Embryonic facial prominence (tissue), 1 donor: ENCODE data around the gene ABCB1.

Experiments used
- DNase-seq: peaks from one replicate; pipeline ENCODE4 v3.0.0-alpha.2; 2016; ENCODE audit errors: extremely low spot score

The ABCB1 gene

GRCh38 chr7:87600130-87601124, at the start of gene ABCB1:
Gene ABCB1 (minus strand): TSS chr7:87600884. CDS start chr7:87600184, 700 bp downstream.
- DNase-seq: no peak

DNA sequence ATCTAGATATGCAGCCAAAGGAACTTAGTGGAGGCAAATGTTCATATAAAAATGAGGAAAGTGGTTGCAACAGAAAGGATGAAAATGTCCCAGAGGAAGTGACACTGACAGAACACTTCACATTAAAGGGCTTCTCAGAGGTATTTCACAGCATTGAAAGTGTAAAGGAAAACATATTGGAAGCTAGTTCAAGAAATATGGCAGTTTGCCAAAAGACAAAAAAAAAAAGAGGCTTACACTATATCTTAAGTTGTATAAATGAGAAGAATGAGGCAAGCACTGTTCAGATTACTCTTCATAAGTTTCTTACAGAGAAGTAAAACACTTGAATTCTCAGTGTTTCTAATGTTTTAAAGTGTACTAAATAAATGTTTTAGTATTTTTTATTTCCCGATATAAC, 47.6 kb upstream of the ABCB1 start:
- no peak for DNase-seq

- no peak for DNase-seq
Measured at GRCh38 chr7:87645446-87645845, 44.8 kb upstream of the ABCB1 start.

DNA sequence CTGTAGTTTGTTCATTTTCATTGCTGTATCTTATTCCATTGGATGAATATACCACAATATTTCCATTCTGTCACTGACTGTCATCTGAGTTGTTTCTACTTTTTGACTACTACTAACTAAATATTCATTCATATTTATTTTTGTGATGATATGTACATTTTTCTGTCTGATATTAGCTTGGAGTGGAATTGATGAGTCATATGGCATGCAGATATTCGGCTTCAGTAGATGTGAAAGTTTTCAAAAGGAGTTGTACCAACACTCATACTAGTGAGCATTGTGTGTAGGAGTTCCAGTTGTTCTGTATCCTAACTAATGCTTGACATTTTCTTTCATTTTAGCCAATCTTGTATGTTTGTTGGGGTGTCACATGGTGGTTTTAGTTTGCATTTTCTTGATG, 35.2 kb upstream of the ABCB1 start:
- no peak for DNase-seq

GRCh38 chr7:87628780-87629569, 28.3 kb upstream of the ABCB1 start:
- DNase-seq: no peak

- no peak for DNase-seq
Measured at GRCh38 chr7:87627634-87627994, 26.9 kb upstream of the ABCB1 start.

DNA sequence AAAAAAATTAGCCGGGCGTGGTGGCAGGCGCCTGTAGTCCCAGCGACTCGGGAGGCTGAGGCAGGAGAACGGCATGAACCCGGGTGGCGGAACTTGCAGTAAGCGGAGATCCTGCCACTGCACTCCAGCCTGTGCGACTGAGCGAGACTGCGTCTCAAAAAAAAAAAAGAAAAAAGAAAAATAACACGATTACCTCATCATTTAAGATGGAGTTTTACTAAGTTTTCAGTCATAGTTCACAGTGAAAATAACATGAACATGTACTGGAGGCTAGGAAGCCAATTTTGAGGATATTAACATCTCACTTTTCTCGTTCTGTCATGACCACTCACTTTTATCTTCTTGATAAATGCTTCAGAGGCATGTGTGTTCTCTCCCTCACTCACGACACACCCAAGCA, 24.4 kb upstream of the ABCB1 start:
- DNase-seq: no peak

DNA sequence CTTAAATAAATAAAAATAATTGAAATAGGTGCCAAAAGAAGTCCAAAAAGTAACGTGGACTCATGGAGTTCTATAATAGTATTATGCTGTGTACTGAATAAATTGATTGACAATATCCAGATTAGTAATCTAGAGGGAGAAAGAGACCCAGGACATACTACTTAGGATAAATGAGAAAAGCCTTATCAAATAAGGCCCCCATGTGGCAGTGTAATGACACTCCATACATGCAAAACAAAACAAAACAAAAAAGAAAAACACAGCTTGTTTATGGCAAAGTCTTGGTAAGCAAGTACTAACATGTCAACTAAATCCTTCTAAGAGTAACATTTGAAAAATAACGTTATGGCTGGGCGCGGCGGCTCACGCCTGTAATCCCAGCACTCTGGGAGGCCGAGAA, 23.9 kb upstream of the ABCB1 start:
- DNase-seq: no peak

GRCh38 chr7:87615197-87615596, 14.5 kb upstream of the ABCB1 start:
- no peak for DNase-seq

- no peak for DNase-seq
Measured at GRCh38 chr7:87609916-87610315, 9.2 kb upstream of the ABCB1 start.

DNA sequence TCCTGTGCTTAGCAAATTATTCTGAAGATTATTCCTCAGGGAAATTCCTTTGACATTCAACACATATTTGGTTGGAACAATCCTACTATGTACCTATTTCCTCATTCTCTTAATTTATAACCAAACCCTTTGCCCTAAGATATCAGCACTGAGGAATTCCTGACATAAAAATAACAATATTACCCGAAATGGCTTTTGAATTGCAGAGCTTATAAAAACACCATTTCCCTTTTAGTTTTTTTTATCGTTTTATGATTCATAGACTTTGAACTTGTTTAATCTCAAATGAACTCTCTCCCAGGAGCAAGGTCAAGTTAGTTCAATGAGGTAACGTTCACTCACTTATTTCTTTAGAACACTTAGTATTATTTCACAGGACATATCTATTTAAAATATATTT, 7.7 kb upstream of the ABCB1 start:
- DNase-seq: no peak

- no peak for DNase-seq
Measured at GRCh38 chr7:87604264-87604663, 3.6 kb upstream of the ABCB1 start.

- DNase-seq: no peak
Measured at GRCh38 chr7:87599336-87599735, 1.3 kb downstream of the ABCB1 start.

- DNase-seq: no peak
Measured at GRCh38 chr7:87598234-87599009, 2.3 kb downstream of the ABCB1 start.

DNA sequence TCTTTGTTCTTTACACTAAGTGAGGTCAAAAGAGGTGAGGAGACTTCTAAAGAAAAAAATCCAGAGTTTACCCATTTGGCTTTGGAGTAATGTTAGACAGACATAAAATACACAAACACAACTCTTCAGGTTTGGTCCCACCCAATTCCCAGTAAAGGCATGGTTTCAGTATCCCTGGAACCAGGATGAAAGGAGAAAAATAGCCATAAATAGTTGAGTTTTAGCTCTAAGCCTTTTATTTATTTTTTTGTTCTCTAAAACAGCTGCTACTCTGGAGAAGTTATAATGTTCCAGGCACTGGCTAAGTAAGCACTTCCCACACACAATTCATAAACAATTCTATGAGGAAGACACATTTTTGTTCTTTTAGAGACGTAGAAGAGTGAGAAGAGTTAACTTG, 4.0 kb downstream of the ABCB1 start:
- no peak for DNase-seq

GRCh38 chr7:87596136-87596535, 4.5 kb downstream of the ABCB1 start:
- DNase-seq: no peak

DNA sequence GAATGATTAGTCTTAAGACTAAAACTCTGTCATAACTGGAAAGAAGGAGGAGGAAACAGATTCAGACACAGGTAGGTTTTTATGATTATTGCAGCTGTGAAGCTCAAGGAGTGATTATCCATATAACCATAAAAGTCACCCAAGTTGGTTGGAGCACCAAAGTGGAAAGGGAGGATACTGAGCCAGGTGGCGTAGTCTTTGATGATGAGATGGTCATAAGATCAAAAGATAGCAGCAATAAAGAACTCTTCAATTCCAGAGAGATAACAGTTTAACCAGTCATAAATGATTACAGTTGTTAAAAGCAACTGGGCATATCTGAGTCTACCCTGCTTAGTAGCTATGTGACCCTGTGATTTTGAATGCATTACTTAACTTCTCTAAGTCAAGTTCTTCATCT, 8.4 kb downstream of the ABCB1 start:
- no peak for DNase-seq

- no peak for DNase-seq
Measured at GRCh38 chr7:87591211-87591610, 9.5 kb downstream of the ABCB1 start.

GRCh38 chr7:87590578-87590977, 10.1 kb downstream of the ABCB1 start:
- DNase-seq: no peak

GRCh38 chr7:87589631-87590030, 11.1 kb downstream of the ABCB1 start:
- DNase-seq: no peak

DNA sequence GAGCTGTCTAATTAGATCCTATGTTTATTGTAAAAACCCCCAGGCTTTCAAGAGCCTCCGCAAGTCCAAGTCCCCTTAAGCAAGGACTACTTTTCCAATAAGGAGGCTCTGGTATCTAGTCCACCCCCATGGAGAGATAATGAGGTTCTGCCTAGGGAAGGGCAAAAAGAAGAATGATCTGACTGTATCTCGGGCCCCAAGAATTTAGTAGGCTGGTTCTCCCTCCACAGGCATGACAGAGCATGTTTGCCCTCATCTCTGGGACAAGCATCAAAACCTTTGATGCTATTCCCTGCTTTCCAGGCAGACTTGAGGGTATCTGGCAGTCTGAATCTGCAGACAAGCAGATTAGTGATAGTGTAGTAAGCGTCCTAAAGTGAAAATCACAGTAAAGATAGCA, 19.0 kb downstream of the ABCB1 start:
- DNase-seq: no peak

GRCh38 chr7:87580636-87581035, 20.0 kb downstream of the ABCB1 start:
- DNase-seq: no peak
